ENCODE data around the gene CEBPA. TPM values are rescaled to one million over a fixed set of nuclear protein-coding genes. Genes with fewer than 3 reads are reported as not detected.

Gene CEBPA
- total RNA-seq, 1 donor from 2014 or later: 1.7 TPM

DNA sequence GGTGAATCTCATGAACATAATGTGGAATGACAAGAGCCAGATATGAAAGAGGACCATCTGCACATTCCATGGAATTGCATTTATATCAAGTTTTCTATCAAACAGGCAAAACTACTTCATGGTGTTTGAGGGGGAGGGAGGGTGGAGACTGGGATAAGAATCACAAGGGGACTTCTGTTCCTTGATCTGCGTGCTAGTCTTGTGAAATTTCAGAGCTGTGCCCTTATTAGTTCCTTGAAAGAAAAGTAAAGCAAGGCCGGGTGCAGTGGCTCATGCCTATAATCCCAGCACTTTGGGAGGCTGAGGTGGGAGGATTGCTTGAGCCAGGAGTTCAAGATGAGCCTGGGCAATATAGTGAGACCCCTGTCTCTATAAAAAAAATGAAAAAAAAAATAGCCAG lies 41.0 kb upstream of the CEBPA start:
- H3K9me3 Mint-ChIP-seq (ENCODE audit: low read depth): no peaks in the 10 kb centered on the region
- H3K27ac Mint-ChIP-seq (ENCODE audit: unreplicated experiment): no peak overlapping the region
- H3K36me3 Mint-ChIP-seq (ENCODE audit: low read depth): no peaks in the 10 kb centered on the region
- DNase-seq (ENCODE audit: low spot score): no peak
- H3K27me3 Mint-ChIP-seq (ENCODE audit: low read depth): peaks cover 42% of the 10 kb centered on the region
- H3K4me1 Mint-ChIP-seq (ENCODE audit: low read depth): peaks cover 4% of the 10 kb centered on the region
- no peak overlapping the region for H3K4me3 Mint-ChIP-seq (ENCODE audit: unreplicated experiment)
- TF ChIP-seq, protein P1, sequence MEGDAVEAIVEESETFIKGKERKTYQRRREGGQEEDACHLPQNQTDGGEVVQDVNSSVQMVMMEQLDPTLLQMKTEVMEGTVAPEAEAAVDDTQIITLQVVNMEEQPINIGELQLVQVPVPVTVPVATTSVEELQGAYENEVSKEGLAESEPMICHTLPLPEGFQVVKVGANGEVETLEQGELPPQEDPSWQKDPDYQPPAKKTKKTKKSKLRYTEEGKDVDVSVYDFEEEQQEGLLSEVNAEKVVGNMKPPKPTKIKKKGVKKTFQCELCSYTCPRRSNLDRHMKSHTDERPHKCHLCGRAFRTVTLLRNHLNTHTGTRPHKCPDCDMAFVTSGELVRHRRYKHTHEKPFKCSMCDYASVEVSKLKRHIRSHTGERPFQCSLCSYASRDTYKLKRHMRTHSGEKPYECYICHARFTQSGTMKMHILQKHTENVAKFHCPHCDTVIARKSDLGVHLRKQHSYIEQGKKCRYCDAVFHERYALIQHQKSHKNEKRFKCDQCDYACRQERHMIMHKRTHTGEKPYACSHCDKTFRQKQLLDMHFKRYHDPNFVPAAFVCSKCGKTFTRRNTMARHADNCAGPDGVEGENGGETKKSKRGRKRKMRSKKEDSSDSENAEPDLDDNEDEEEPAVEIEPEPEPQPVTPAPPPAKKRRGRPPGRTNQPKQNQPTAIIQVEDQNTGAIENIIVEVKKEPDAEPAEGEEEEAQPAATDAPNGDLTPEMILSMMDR (IDR thresholded peaks at IDR 0.05): no peak

GRCh38 chr19:33340991-33341390 lies 38.7 kb upstream of the CEBPA start:
- H3K4me3 Mint-ChIP-seq (ENCODE audit: unreplicated experiment): no peak overlapping the region
- TF ChIP-seq, protein P1 (IDR thresholded peaks at IDR 0.05): no peak
- H3K36me3 Mint-ChIP-seq (ENCODE audit: low read depth): no peaks in the 10 kb centered on the region
- H3K27me3 Mint-ChIP-seq (ENCODE audit: low read depth): peaks cover 41% of the 10 kb centered on the region
- no peak for DNase-seq (ENCODE audit: low spot score)
- H3K9me3 Mint-ChIP-seq (ENCODE audit: low read depth): no peaks in the 10 kb centered on the region
- H3K27ac Mint-ChIP-seq (ENCODE audit: unreplicated experiment): no peak overlapping the region
- H3K4me1 Mint-ChIP-seq (ENCODE audit: low read depth): peaks cover 4% of the 10 kb centered on the region

- H3K4me3 Mint-ChIP-seq (ENCODE audit: unreplicated experiment): no peak overlapping the region
- peaks cover 30% of the 10 kb centered on the region for H3K27me3 Mint-ChIP-seq (ENCODE audit: low read depth)
- no peak overlapping the region for H3K27ac Mint-ChIP-seq (ENCODE audit: unreplicated experiment)
- TF ChIP-seq, protein P1 (IDR thresholded peaks at IDR 0.05): no peak
- peaks cover 2% of the 10 kb centered on the region for H3K4me1 Mint-ChIP-seq (ENCODE audit: low read depth)
- no peak for DNase-seq (ENCODE audit: low spot score)
- H3K9me3 Mint-ChIP-seq (ENCODE audit: low read depth): no peaks in the 10 kb centered on the region
- no peaks in the 10 kb centered on the region for H3K36me3 Mint-ChIP-seq (ENCODE audit: low read depth)
Measured at GRCh38 chr19:33339016-33339984, 37.0 kb upstream of the CEBPA start.

DNA sequence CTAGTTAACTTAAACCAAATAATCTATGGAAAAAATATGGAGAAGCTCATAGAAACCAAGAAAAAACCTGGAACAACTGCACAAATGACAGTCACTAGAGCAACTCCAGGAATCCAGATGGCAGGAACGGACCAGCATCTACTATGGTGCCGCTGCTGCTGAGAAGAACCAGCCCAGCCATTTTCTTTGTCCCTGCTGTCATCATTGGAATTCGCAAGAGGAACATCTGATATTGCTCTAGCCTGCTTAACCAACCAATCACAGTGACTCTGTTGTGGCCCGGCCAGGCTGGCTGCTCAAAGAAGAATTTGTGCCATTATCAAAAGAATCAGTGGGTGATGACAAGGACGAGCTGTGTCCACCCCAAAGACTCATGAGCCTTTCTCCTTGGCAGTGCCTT lies 33.1 kb upstream of the CEBPA start:
- Mint-ChIP-seq H3K4me3 (ENCODE audit: unreplicated experiment) (no peak overlapping the region), H3K27ac (ENCODE audit: unreplicated experiment) (no peak overlapping the region), H3K4me1 (ENCODE audit: low read depth) (no peaks in the 10 kb centered on the region), H3K36me3 (ENCODE audit: low read depth) (no peaks in the 10 kb centered on the region), H3K27me3 (ENCODE audit: low read depth) (peaks cover 13% of the 10 kb centered on the region), H3K9me3 (ENCODE audit: low read depth) (peaks cover 4% of the 10 kb centered on the region)
- TF ChIP-seq, protein P1 (IDR thresholded peaks at IDR 0.05): no peak
- no peak for DNase-seq (ENCODE audit: low spot score)

DNA sequence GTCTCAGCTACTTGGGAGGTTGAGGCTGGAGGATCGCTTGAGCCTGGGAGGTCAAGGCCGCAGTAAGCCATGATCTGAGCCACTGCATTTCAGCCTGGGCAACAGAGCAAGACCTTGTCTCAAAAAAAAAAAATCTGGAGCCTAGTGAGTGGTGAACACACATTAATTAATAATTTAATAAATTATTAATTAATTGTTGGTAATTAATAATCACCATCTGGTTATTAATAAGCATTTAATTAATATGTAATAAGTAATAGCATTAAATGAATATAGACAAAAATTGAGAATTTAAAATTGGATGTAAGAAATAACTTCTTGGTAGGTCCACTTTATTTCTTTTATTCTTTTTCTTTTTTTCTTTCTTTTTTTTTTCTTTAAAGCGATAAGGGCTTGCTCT lies 31.9 kb upstream of the CEBPA start:
- Mint-ChIP-seq H3K4me3 (ENCODE audit: unreplicated experiment) (no peak overlapping the region), H3K27ac (ENCODE audit: unreplicated experiment) (peak overlapping the region; percentile 35), H3K27me3 (ENCODE audit: low read depth) (peaks cover 12% of the 10 kb centered on the region), H3K9me3 (ENCODE audit: low read depth) (peaks cover 4% of the 10 kb centered on the region), H3K4me1 (ENCODE audit: low read depth) (no peaks in the 10 kb centered on the region), H3K36me3 (ENCODE audit: low read depth) (no peaks in the 10 kb centered on the region)
- TF ChIP-seq, protein P1 (IDR thresholded peaks at IDR 0.05): no peak
- no peak for DNase-seq (ENCODE audit: low spot score)
